ENCODE data around the gene NOC4L.

NOC4L gene

DNA sequence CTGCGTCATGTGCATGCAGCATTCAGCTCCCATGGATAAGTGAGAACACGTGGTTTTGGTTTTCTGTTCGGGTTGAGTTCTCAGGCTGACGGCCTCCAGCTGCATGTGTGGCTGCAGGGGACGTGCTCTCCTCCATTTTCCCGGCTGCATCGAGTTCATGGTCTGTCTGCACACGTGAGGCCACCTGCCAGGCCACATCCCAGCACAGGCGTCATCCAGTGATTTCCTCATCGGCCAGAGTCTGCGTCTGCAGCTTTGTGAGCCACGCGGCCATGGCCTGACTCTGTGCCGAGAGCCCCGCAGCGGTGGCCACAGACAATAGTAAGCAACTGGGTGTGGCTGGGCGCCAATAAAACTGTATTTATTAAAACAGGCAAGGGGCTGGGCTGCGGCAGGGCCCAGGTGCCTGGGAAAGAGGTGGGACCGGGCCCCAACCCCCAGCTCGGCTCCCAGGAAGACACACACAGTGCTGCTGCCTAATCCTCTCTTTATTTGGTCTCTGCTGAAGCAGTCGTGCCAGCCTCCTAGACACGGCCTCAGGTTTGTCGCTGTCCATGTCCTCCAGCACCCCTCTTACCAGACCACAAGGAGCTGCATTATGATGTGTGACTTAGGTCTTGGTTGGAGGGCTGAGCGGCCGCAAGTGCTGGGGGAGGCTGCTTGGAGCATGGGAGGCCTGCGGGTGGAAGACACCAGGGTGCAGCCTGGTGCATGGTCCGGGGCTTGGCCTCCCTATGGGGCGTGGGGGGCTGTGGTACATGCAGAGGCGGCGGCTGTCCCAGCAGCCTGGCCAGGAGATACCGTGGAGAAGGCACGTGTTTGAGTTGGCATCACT lies 52.0 kb downstream of the NOC4L start:
- no peak overlapping the region for H4K12ac ChIP-seq (ENCODE audit: low read depth, low read length)
- peaks cover 20% of the 10 kb centered on the region for H3K9me3 ChIP-seq (ENCODE audit: insufficient read depth, low read depth, low read length)
- no peak overlapping the region for H4K8ac ChIP-seq (ENCODE audit: low read depth, low read length)
- no peak overlapping the region for H3K18ac ChIP-seq (ENCODE audit: low read length)
- H2AK5ac ChIP-seq (ENCODE audit: low read length) = no peak overlapping the region
- no peak overlapping the region for H3K9ac ChIP-seq (ENCODE audit: low read length)
- WGBS (ENCODE audit: extremely low coverage, insufficient coverage, insufficient read length) = no CpG with 5 or more reads among the region's 32 CpGs
- H3K23ac ChIP-seq (ENCODE audit: low read length) = no peak overlapping the region
- H3K4ac ChIP-seq (ENCODE audit: low read depth, low read length) = no peak overlapping the region
- H2AFZ ChIP-seq (ENCODE audit: insufficient read depth, low read length, poor library complexity) = no peak overlapping the region
- DNase-seq = no peak
- H3K79me1 ChIP-seq (ENCODE audit: low read length) = no peaks in the 10 kb centered on the region
- H3K27me3 ChIP-seq (ENCODE audit: insufficient read depth, low read length) = no peaks in the 10 kb centered on the region
- no peaks in the 10 kb centered on the region for H3K79me2 ChIP-seq (ENCODE audit: control insufficient read depth, insufficient read depth, low read length, poor library complexity)
- H3K27ac ChIP-seq (ENCODE audit: low read depth, low read length) = no peak overlapping the region
- no peak overlapping the region for H4K91ac ChIP-seq (ENCODE audit: low read depth, low read length)
- no peak overlapping the region for H3K4me3 ChIP-seq (ENCODE audit: low read depth, low read length)
- no peak overlapping the region for H3K14ac ChIP-seq (ENCODE audit: low read length)
- no peak overlapping the region for H2BK120ac ChIP-seq (ENCODE audit: insufficient read depth, low read length, poor library complexity)
- H3K4me1 ChIP-seq (ENCODE audit: control insufficient read depth in 1 of 2, insufficient read depth in 2 of 2, low read length in 2 of 2) = no peaks in the 10 kb centered on the region
- no peaks in the 10 kb centered on the region for H3K36me3 ChIP-seq (ENCODE audit: control insufficient read depth in 1 of 2, insufficient read depth in 2 of 2, low read length in 2 of 2)
- H3K4me2 ChIP-seq (ENCODE audit: low read length) = no peak overlapping the region
- no peak overlapping the region for H2BK12ac ChIP-seq (ENCODE audit: low read length)
- H2BK5ac ChIP-seq (ENCODE audit: low read depth, low read length, poor library complexity) = no peak overlapping the region

DNA sequence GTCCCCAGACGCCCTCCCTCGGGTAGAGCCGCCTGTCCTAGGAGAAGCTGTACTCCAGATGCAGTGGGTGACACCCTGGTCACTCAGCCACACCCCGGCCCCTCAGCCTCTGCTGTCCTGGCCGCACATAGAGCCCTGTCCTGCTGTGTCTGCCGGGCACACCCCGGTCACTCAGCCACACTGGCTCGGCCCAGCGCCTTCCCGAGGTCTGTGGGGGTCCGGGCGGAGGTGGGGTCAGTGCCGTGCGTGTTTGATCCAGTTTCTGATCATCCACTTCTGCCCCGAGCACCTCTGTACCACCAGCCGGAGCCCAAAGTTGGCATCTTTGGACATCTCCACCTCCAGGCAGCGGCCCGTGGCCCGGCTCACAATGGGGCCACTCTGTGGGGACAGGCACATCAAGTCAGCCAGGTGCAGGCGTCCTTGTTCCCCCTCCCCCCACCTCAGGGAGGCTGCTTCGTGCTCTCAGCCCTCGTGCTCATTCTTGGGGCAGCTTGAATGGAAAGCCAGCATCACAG lies 52.7 kb downstream of the NOC4L start:
- Histone ChIP-seq H3K4ac (ENCODE audit: low read depth, low read length) (no peak overlapping the region), H3K4me1 (ENCODE audit: control insufficient read depth in 1 of 2, insufficient read depth in 2 of 2, low read length in 2 of 2) (no peaks in the 10 kb centered on the region), H3K23ac (ENCODE audit: low read length) (no peak overlapping the region), H3K18ac (ENCODE audit: low read length) (no peak overlapping the region), H3K4me2 (ENCODE audit: low read length) (no peak overlapping the region), H3K27ac (ENCODE audit: low read depth, low read length) (no peak overlapping the region), H3K4me3 (ENCODE audit: low read depth, low read length) (no peak overlapping the region), H4K8ac (ENCODE audit: low read depth, low read length) (no peak overlapping the region), H2BK120ac (ENCODE audit: insufficient read depth, low read length, poor library complexity) (no peak overlapping the region), H2AK5ac (ENCODE audit: low read length) (no peak overlapping the region), H2BK12ac (ENCODE audit: low read length) (no peak overlapping the region), H3K27me3 (ENCODE audit: insufficient read depth, low read length) (no peaks in the 10 kb centered on the region), H4K12ac (ENCODE audit: low read depth, low read length) (no peak overlapping the region), H3K14ac (ENCODE audit: low read length) (no peak overlapping the region), H3K79me1 (ENCODE audit: low read length) (no peaks in the 10 kb centered on the region), H2AFZ (ENCODE audit: insufficient read depth, low read length, poor library complexity) (no peak overlapping the region), H4K91ac (ENCODE audit: low read depth, low read length) (no peak overlapping the region), H3K36me3 (ENCODE audit: control insufficient read depth in 1 of 2, insufficient read depth in 2 of 2, low read length in 2 of 2) (no peaks in the 10 kb centered on the region), H3K79me2 (ENCODE audit: control insufficient read depth, insufficient read depth, low read length, poor library complexity) (no peaks in the 10 kb centered on the region), H3K9ac (ENCODE audit: low read length) (no peak overlapping the region), H2BK5ac (ENCODE audit: low read depth, low read length, poor library complexity) (no peak overlapping the region), H3K9me3 (ENCODE audit: insufficient read depth, low read depth, low read length) (peaks cover 22% of the 10 kb centered on the region)
- DNase-seq = no peak
- WGBS (ENCODE audit: extremely low coverage, insufficient coverage, insufficient read length) = no CpG with 5 or more reads among the region's 22 CpGs

DNA sequence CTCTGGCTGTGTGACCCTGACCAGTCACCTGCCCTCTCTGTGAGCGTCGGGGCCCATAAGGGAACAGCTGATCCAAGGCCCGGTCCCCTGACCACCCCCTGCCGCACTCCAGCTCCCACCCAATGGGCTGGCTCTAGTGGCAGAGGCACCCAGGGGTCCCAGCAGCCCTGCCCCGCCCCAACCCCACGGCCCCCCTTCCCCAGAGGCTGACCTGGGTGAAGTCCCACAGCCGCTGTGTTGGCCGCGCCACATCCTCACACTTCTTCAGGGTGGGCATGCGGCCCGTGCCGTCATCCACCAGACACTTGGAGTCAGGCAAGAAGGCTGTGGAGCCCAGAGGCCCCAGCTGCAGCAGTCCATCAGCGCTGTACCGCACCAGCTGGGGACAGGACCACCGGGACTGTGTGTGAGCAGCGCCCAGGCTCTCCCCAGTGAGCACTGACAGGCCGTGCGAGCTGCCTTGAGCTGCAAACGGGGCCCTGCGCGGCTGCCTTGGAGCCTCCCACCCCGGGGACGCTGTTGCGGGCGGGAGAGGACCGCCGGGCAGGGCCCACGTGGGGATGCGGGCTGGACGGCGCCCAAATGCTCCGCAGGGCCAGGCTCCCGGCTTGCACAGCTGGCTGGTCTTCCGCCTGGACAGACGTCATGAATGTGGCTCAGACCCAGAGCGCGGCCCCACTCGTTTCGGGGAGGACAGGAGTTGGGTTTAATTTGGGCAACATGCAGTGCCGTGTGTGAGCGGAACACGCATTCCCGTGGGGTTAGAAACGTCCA lies 53.5 kb downstream of the NOC4L start:
- Histone ChIP-seq H3K23ac (ENCODE audit: low read length) (no peak overlapping the region), H3K27ac (ENCODE audit: low read depth, low read length) (no peak overlapping the region), H3K9ac (ENCODE audit: low read length) (no peak overlapping the region), H2AK5ac (ENCODE audit: low read length) (no peak overlapping the region), H3K79me2 (ENCODE audit: control insufficient read depth, insufficient read depth, low read length, poor library complexity) (no peaks in the 10 kb centered on the region), H3K4ac (ENCODE audit: low read depth, low read length) (no peak overlapping the region), H2BK120ac (ENCODE audit: insufficient read depth, low read length, poor library complexity) (no peak overlapping the region), H4K91ac (ENCODE audit: low read depth, low read length) (no peak overlapping the region), H2BK5ac (ENCODE audit: low read depth, low read length, poor library complexity) (no peak overlapping the region), H3K27me3 (ENCODE audit: insufficient read depth, low read length) (no peaks in the 10 kb centered on the region), H3K14ac (ENCODE audit: low read length) (no peak overlapping the region), H2BK12ac (ENCODE audit: low read length) (no peak overlapping the region), H2AFZ (ENCODE audit: insufficient read depth, low read length, poor library complexity) (no peak overlapping the region), H3K4me1 (ENCODE audit: control insufficient read depth in 1 of 2, insufficient read depth in 2 of 2, low read length in 2 of 2) (no peaks in the 10 kb centered on the region), H3K79me1 (ENCODE audit: low read length) (no peaks in the 10 kb centered on the region), H3K4me3 (ENCODE audit: low read depth, low read length) (no peak overlapping the region), H4K8ac (ENCODE audit: low read depth, low read length) (no peak overlapping the region), H4K12ac (ENCODE audit: low read depth, low read length) (no peak overlapping the region), H3K4me2 (ENCODE audit: low read length) (no peak overlapping the region), H3K18ac (ENCODE audit: low read length) (no peak overlapping the region), H3K9me3 (ENCODE audit: insufficient read depth, low read depth, low read length) (peaks cover 19% of the 10 kb centered on the region), H3K36me3 (ENCODE audit: control insufficient read depth in 1 of 2, insufficient read depth in 2 of 2, low read length in 2 of 2) (no peaks in the 10 kb centered on the region)
- DNase-seq = no peak
- no CpG with 5 or more reads among the region's 44 CpGs for WGBS (ENCODE audit: extremely low coverage, insufficient coverage, insufficient read length)

DNA sequence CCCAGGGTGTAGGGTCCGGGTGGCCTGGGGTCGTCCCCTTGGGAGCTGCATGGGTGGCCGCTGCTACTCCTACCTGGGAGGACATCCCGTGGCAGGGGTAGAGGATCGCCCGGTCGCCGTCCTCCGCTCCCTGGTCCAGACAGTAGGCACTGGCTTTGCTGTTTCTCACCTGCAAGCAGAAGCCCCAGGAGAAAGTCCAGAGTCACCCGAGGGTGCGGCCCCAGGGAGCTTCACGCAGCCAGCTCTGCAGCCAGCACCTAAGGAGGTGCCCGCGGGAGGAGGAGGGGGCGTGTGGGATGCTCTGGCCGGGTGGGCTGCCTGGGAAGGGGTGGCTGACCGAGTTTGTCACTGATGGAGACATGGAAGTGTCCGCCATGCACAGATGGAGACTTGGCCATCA lies 54.8 kb downstream of the NOC4L start:
- H3K36me3 ChIP-seq (ENCODE audit: control insufficient read depth in 1 of 2, insufficient read depth in 2 of 2, low read length in 2 of 2) = no peaks in the 10 kb centered on the region
- no peaks in the 10 kb centered on the region for H3K27me3 ChIP-seq (ENCODE audit: insufficient read depth, low read length)
- H3K9me3 ChIP-seq (ENCODE audit: insufficient read depth, low read depth, low read length) = peaks cover 9% of the 10 kb centered on the region
- no peaks in the 10 kb centered on the region for H3K4me1 ChIP-seq (ENCODE audit: control insufficient read depth in 1 of 2, insufficient read depth in 2 of 2, low read length in 2 of 2)
- no CpG with 5 or more reads among the region's 18 CpGs for WGBS (ENCODE audit: extremely low coverage, insufficient coverage, insufficient read length)
- no peak overlapping the region for H4K12ac ChIP-seq (ENCODE audit: low read depth, low read length)
- no peak overlapping the region for H3K27ac ChIP-seq (ENCODE audit: low read depth, low read length)
- no peak overlapping the region for H2AFZ ChIP-seq (ENCODE audit: insufficient read depth, low read length, poor library complexity)
- no peak overlapping the region for H2BK120ac ChIP-seq (ENCODE audit: insufficient read depth, low read length, poor library complexity)
- no peak overlapping the region for H2BK12ac ChIP-seq (ENCODE audit: low read length)
- DNase-seq = no peak
- H3K9ac ChIP-seq (ENCODE audit: low read length) = no peak overlapping the region
- H3K14ac ChIP-seq (ENCODE audit: low read length) = no peak overlapping the region
- H3K18ac ChIP-seq (ENCODE audit: low read length) = no peak overlapping the region
- H3K79me2 ChIP-seq (ENCODE audit: control insufficient read depth, insufficient read depth, low read length, poor library complexity) = no peaks in the 10 kb centered on the region
- no peak overlapping the region for H3K4me3 ChIP-seq (ENCODE audit: low read depth, low read length)
- H3K23ac ChIP-seq (ENCODE audit: low read length) = no peak overlapping the region
- H4K8ac ChIP-seq (ENCODE audit: low read depth, low read length) = no peak overlapping the region
- H3K4me2 ChIP-seq (ENCODE audit: low read length) = no peak overlapping the region
- no peak overlapping the region for H2BK5ac ChIP-seq (ENCODE audit: low read depth, low read length, poor library complexity)
- H4K91ac ChIP-seq (ENCODE audit: low read depth, low read length) = no peak overlapping the region
- H3K79me1 ChIP-seq (ENCODE audit: low read length) = no peaks in the 10 kb centered on the region
- no peak overlapping the region for H3K4ac ChIP-seq (ENCODE audit: low read depth, low read length)
- H2AK5ac ChIP-seq (ENCODE audit: low read length) = no peak overlapping the region

All from trophoblast cell (in vitro differentiated cells and primary cell).